ENCODE measurements around the gene SLPI.

SLPI gene

GRCh38 chr20:45269754-45270270 lies 15.4 kb upstream of the SLPI start:
- DNase-seq: no peak

GRCh38 chr20:45269056-45269455 lies 14.7 kb upstream of the SLPI start:
- DNase-seq: no peak

GRCh38 chr20:45268531-45268930 lies 14.2 kb upstream of the SLPI start:
- DNase-seq: no peak

GRCh38 chr20:45266977-45267376 lies 12.6 kb upstream of the SLPI start:
- DNase-seq: no peak

- DNase-seq: no peak
Measured at GRCh38 chr20:45263556-45264266, 9.3 kb upstream of the SLPI start.

- DNase-seq: no peak
Measured at GRCh38 chr20:45258664-45259063, 4.3 kb upstream of the SLPI start.

- DNase-seq: no peak
Measured at GRCh38 chr20:45258259-45258658, 3.9 kb upstream of the SLPI start.

GRCh38 chr20:45257711-45258110 lies 3.3 kb upstream of the SLPI start:
- DNase-seq: no peak

- no peak for DNase-seq
Measured at GRCh38 chr20:45257161-45257560, 2.8 kb upstream of the SLPI start.

GRCh38 chr20:45253261-45253660 lies 1.1 kb downstream of the SLPI start:
- DNase-seq: no peak

GRCh38 chr20:45251884-45252560 lies 2.3 kb downstream of the SLPI start:
- DNase-seq: no peak

GRCh38 chr20:45248609-45249008 lies 5.8 kb downstream of the SLPI start:
- DNase-seq: no peak

- no peak for DNase-seq
Measured at GRCh38 chr20:45247865-45248264, 6.5 kb downstream of the SLPI start.

GRCh38 chr20:45246109-45246508 lies 8.3 kb downstream of the SLPI start:
- DNase-seq: no peak

GRCh38 chr20:45238139-45238538 lies 16.2 kb downstream of the SLPI start:
- no peak for DNase-seq

GRCh38 chr20:45235995-45236394 lies 18.4 kb downstream of the SLPI start:
- DNase-seq: no peak

GRCh38 chr20:45230631-45231030 lies 23.7 kb downstream of the SLPI start:
- no peak for DNase-seq

GRCh38 chr20:45229264-45230056 lies 24.9 kb downstream of the SLPI start:
- DNase-seq: no peak

GRCh38 chr20:45226287-45226686 lies 28.1 kb downstream of the SLPI start:
- no peak for DNase-seq

- no peak for DNase-seq
Measured at GRCh38 chr20:45223136-45223535, 31.2 kb downstream of the SLPI start.

- no peak for DNase-seq
Measured at GRCh38 chr20:45221076-45221475, 33.3 kb downstream of the SLPI start, which contains the start of gene SEMG2. Gene SEMG2 (plus strand): TSS chr20:45221373. CDS start chr20:45221390, 17 bp downstream.

- no peak for DNase-seq
Measured at GRCh38 chr20:45218636-45219035, 35.7 kb downstream of the SLPI start.

GRCh38 chr20:45218124-45218523 lies 36.2 kb downstream of the SLPI start:
- no peak for DNase-seq

- no peak for DNase-seq
Measured at GRCh38 chr20:45212836-45213235, 41.5 kb downstream of the SLPI start.

Data from T1000 (cell line).